Activated CD4-positive, alpha-beta T cell treated with anti-CD3 and anti-CD28 coated beads, Interleukin-2, Interleukin-6, amounts not matched to agents 100 ng/mL and 50 ng/mL, durations not matched to agents 16 hours and 8 hours (primary cell): Measurements from ENCODE around the gene ALOXE3.
"Not testable (repeated sequence)": the region's sequence is repeated elsewhere in the genome, so short reads cannot be mapped to it uniquely, and the experiment has no call there.

Source experiments
- DNase-seq: peaks from one replicate; pipeline ENCODE4 v3.0.0-alpha.2; 2020

The ALOXE3 gene

DNA sequence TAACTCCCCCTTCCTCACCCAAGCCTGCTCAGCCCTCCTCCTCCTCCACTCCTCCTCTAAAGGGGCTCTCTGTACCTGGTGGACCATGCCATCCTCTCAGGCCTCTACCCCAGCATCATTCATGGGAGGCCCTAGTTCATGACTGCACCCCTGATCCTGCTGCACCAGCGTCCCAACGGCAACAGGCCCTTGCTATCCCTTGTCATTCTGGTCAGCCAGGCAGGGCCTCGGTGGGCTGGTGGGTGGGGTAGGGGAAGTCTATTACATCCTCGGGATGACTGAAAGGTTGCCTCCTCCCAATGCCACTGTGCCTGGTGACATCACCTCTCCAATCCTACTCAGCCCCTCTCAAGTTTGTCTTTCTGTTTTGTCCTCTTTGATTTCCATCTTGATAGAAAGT is 50.5 kb downstream of the ALOXE3 start:
- DNase-seq = no peak

DNA sequence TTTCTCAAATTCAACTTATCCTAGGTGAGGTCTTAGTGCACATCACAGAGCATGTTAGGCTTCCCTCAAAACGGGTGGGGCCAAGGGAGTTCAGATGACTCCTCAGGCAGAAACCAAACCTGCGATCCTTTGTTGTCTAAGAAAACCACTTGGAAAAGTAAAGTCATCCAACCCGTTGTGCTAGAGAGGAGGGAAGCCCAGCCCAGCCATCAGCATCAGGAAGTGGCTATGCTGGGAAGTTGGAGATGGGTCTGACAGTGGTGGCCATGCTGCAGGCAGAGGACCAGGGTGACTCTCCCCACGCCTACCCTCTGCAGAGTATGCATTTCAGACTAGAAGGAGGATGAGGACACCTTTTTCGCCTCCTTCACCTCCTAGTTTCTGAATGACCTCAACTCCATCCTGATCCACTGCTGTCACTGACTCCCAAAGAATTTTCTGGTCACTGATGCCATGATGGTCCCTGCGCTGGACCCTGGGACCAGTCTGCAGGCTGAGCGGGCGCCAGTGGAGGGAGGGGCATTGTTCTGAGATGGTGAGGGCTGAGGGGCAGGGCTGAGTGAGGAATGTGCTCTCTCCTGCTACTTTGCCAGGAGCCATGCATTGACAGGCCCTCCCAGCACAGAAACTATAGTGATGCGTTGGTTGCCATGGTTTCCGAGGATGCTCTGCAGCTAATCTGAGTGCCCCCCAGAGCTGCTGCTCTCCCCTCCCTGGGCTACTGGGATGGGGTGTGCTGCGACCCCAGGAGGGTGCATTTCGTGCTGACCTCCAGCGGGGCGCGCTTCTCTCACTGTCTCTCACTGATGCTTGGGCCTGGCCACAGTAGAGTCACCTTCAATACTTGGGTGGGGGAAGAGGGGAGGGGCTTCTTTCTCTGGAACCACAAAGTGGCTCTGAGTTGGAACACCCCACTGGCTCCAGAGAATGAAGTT is 51.2 kb downstream of the ALOXE3 start:
- no peak for DNase-seq

DNA sequence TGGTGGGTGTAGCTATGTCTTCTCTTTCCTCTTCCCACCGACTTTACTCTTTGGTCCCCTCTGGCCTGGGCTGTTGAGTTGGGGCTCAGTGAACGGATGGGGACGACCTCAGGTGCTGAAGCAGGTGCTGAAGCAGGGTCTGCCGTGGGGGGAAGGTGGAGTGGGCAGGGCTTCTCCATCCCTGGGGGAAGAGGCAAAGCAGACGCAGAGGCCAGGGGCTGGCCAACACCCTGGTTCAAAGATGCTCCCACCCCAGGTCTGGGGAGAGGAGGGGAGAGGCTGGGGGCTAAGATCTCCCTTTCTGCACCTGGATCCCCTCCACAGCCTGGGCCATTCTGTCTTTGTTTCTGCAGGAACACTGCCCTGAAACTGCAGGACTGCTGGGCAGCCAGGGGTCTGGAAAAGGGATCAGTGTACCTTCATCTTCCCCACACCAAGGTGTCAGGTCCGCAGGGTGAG is 53.7 kb downstream of the ALOXE3 start:
- no peak for DNase-seq

DNA sequence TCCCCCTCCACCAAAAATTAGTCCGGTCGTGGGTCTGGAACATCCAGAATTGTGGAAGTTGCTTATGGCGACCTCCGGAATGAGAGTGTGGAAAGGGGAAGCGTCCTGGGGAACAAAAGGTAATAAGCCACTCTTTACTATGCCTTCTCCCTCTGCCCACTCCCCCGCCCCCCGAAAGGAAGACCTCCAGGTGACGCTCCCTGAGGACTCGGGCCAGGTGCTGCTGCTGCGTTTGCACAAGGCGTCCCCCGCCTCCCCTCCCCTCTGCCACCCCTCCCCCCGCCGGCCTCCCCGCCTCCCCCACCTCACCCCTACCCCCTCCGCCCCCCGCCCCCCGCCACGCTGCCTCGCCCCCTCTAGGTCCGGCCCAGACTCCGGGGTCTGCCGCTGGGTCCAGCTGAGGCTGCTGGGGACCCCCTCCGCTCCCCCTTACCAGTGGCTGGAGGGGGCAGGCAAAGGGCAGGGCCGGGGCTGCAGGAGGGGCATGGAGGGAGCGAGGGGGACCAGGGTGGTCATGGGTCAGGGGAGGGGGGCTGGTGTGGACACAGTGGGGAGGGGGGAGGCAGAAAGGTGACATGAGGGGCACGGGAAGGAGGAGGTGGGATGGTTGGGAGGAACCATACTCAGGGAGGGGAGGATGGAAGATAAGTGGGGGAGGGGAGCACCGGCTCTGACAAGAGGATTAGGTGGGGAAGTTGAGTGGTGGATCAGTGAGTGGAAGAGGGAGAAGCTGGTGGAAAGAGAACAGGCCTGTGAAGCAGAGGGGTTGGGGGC is 54.4 kb downstream of the ALOXE3 start:
- no peak for DNase-seq

DNA sequence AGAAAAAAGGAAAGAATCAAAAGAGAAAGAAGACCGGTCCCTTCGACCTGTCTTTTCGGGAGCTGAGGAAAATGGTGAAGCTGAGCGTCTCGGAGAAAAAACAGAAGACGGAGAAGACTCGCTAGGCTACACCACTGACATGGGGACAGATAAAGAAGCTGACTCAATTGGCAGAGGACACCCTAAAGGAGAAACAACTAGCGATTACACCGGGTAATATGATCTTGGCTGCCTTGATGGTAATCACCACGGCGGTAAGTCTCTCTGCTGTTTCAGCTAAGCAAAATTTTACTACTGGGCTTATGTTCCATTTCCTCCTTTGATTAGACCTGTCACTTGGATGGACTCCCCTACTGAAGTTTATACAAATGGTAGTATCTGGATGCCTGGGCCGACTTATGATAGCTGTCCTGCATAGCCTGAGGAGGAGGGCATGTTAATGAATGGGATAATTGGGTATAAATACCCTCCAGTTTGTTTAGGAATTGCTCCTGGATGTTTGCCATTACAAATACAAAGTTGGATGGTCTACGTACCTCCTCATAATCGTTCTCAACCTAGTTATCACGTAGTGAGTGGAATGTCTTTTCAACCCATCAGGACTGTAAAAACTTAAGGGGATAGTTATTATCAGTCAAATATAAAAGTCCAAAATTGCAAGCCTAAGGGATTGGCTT is 55.4 kb downstream of the ALOXE3 start:
- DNase-seq = no peak

DNA sequence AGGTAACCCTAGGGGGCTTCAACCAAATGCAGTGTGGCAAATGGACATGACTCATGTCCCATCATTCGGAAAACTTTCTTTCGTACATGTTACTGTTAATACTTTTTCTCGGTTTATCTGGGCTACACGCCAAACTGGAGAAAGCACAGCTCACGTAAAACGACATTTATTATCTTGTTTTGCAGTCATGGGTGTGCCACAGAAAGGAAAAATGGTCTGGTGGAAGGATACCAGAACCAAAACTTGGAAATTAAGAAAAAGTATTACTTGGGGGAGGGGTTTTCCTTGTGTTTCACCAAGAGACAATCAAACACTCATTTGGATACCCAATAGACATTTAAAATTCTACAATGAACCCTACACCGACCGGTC is 55.9 kb downstream of the ALOXE3 start:
- no peak for DNase-seq

DNA sequence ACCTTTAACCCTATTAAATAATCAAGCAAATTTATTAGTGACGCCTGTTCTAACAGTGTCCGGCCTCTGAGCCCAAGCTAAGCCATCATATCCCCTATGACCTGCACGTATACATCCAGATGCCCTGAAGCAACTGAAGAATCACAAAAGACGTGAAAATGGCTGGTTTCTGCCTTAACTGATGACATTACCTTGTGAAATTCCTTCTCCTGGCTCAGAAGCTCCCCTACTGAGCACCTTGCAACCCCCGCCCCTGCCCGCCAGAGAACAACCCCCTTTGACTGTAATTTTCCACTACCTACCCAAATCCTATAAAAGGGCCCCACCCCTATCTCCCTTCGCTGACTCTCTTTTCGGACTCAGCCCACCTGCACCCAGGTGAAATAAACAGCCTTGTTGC is 56.5 kb downstream of the ALOXE3 start:
- DNase-seq = not testable (repeated sequence)

DNA sequence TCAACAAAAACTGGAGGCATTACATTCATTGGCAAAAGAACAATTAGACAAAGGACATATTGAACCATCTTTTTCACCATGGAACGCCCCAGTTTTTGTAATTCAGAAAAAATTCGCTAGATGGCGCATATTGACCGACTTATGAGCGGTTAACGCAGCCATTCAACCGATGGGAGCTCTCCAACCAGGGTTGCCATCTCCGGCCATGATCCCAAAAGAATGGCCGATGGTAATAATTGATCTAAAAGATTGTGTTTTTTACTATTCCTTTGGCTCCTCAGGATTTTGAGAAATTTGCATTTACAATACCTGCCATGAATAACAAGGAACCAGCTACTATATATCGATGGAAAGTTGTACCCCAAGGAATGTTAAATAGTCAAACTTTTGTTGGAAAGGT is 58.0 kb downstream of the ALOXE3 start:
- DNase-seq = peak; percentile 84

DNA sequence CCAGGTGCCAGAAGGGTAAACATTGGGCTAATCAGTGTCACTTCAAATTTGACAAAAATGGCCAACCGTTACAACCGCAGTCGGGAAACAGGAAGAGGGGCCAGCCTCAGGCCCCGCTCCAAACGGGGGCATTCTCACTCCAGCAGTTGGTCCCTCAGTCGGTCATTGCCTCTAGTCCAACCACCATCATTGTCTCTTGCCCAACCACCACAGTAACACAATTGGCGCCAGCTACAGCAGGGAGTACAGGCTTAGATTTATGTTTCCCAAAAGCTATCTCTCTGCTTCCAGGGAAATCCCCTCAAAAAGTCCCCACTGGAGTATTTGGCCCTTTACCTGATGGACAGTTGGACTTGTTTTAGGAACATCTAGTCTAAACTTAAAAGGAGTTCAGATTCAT is 59.2 kb downstream of the ALOXE3 start:
- no peak for DNase-seq

DNA sequence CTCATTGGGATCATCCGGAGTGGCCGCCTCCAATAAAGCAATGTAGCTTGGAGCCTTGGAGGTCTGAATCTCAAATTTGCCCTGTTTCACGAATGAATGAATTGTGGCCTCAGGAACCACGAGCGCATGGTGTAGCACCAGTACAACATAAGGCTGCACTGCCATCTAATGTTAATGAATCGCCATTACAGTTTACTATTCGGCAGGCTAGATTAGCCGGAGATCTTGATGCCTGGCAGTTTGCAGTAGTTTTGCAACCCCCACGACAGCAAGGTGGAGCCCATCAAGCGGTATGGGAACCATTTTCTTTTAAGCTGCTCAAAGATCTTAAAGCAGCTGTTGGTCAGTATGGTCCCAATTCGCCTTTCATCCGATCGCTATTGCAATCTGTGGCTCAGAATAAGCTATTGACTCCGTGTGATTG is 60.6 kb downstream of the ALOXE3 start:
- peak; percentile 83 for DNase-seq

DNA sequence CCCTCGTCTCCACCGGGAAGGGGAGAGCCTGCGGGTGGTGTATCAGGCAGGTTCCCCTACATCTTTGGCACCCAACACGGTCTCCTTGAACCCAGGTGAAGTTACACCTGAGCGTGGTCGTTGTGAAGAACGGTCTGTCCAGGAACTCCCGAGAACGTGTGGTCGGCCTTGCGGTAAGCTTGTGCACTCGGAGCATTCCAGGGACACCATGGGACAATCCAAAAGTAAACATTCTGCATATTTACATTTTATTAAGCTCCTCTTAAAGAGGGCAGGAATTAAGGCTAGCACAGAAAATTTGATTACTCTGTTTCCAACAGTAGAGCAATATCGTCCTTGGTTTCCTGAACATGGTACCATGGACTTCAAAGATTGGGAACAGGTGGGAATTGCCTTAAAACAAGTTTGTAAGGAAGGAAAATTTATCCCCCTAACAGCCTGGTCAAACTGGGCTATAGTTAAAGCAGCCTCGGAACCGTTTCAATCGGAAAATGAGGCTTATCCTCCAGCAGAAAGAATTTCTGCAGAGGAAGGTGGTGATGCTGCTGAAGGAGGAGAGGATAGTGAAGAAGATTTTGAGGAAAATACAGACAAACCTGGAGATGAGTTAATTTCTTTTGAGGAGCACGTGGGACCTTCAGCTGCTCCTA is 61.2 kb downstream of the ALOXE3 start:
- no peak for DNase-seq

DNA sequence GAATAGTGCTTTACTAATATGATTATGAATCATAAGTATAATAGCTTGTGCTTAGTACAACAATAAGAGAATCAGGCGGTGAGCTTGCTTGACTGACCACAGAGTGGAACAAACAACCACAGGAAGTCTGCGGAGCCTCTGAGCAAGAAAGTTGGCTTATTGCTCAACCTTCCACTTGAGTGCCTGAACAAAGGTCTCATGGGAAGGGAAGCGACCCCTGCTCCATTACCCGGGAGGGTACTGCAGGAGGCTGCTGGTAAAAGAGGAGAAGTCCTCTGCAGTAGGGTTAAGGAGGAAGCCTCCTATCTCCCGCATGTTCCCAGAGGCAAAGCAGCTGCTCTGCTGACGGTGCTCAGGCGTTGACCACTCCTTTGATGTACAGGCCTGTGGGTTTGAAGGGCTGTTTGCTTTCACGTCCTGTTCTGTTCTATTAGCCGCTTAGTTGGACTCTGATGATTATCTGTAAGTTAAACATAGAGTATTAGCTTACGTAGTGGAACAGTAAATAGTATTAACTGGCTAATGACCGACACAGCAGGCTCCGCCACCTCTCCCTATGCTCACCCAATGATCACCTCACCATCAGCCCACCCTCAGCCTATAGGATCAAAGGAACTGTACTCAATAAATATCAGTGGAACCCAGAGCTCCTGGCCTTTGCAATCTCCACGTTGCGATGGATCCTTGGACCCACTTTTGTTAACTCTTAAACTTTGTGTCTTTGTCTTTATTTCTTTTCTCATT is 61.9 kb downstream of the ALOXE3 start:
- DNase-seq = peak; percentile 77

DNA sequence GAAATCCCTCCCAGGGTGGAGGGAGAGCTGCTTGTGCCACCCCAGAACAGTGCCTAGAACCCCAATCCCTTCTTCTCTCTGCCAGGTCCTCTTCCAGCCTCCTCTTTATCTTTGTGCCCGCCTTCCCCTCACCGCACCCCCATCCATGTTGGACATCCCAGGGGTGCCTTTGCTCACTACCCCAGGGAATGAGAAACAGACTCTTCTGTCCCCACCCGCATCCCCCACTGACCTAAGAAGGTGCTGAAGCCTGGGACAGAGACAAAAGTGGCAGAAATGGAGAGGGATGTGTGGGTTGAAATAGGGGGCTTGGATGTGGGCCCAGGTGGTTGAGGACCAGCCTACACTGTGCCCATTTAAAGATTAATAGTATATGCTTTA is 62.5 kb downstream of the ALOXE3 start:
- DNase-seq = no peak

DNA sequence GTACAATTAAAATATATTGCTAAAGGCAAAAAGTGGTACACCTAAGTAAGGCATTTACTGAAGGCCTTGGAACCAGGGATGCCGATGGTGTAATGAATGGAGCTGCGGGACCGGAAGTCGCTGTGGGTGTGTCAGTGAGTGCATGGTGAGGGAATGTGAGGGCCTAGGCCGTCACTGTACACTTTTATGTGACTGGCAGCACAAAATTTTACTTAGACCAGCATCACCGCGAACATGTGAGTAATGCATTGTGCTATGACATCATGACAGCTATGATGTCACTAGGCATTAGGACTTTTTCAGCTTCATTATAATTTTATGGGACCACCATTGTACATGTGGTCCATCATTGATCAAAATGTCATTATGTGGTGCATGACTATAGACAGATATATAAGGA is 64.7 kb downstream of the ALOXE3 start:
- DNase-seq = no peak

DNA sequence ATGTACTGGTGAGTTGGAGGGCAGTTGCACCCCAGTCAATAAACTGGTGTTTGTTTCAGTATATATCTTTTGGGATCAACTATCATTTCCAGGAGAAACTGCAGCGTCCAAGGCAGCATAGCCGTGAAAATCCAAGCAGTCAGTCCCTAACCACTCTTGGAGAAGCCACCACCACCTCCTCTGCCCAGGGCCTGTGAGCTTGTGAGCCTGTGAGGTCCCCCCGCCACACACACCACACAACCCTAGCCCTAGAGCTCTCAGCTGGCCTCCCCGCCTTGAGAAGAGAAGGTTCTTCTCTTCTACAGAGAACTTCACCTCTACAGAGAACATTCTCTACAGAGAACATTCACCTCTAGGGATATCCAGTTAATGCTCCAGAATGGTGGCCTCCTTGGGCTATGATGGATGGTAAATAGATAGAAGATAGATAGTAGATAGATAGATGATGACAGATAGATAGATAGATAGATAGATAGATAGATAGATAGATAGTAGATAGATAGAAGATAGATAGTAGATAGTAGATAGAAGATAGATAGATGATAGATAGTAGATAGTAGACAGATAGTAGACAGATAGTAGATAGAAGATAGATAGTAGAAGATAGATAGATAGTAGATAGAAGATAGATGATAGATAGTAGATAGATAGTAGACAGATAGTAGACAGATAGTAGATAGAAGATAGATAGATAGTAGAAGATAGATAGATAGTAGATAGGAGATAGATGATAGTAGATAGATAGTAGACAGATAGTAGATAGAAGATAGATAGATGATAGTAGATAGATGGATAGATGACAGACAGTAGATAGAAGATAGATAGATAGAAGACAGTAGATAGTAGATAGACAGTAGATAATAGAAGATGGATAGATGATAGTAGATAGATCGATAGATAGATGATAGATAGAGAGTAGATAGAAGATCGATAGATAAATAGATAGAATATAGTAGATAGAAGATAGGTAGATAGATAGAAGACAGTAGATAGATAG is 65.8 kb downstream of the ALOXE3 start:
- no peak for DNase-seq

DNA sequence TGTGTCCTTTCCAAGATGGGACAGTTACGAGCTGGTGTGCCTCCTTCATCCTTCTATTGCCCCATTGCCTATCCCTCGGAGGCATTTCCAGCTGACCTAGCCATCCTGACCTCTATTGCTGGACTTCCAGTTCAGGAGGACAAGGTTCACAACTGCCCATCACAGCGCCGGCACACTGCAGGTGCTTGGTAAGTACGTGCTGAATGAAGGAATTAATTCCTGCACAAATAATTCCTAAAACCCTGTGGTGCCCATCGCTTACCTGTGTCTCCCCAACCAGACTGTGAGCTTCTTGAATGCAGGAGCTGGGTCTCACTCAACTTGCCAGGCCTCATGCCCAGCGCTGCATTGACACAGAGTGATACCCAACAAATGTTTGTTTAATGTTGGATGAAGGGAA is 66.5 kb downstream of the ALOXE3 start:
- no peak for DNase-seq

DNA sequence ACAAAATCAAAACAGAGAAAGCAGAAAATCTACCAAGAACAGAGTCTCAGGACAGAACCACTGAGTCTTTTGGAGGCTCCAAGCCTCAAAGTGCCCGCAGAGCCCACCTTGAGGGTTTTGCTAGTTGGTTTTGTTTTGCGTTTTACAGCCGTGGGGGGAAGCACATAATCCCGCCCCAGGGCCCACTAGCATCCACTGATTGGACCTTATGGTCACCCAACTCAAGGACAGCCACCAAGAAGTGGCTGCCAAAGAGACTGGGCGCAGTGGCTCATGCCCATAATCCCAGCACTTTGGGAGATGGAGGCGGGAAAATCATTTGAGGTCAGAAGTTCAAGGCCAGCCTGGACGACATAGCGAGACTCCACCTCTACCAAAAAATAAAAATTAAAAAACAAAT is 69.6 kb downstream of the ALOXE3 start:
- DNase-seq = no peak

DNA sequence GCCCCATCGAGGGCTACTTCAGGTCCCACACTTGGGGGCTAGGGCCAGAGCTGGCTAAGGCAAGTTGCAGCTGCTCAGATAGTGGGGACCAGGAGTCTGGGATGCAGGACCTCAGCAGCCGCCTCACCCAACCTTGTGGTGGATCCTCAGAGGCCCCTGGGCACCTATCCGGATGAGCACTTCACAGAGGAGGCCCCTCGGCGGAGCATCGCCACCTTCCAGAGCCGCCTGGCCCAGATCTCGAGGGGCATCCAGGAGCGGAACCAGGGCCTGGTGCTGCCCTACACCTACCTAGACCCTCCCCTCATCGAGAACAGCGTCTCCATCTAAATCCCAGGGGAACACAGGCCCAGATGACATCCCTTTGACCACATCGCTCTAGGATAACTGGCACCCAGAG is 70.1 kb downstream of the ALOXE3 start:
- DNase-seq = no peak

DNA sequence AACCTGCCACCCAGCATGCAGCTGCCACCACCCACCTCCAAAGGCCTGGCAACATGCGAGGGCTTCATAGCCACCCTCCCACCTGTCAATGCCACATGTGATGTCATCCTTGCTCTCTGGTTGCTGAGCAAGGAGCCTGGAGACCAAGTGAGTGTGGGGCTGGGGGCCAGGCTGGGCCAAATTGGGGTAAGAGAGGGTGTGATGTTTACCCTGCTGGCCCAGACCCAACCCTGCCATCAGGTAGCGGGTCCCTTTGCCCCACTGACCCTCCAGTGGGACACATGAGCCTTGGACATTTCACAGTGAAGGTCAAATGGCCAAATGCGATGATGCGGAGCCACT is 70.6 kb downstream of the ALOXE3 start:
- no peak for DNase-seq

DNA sequence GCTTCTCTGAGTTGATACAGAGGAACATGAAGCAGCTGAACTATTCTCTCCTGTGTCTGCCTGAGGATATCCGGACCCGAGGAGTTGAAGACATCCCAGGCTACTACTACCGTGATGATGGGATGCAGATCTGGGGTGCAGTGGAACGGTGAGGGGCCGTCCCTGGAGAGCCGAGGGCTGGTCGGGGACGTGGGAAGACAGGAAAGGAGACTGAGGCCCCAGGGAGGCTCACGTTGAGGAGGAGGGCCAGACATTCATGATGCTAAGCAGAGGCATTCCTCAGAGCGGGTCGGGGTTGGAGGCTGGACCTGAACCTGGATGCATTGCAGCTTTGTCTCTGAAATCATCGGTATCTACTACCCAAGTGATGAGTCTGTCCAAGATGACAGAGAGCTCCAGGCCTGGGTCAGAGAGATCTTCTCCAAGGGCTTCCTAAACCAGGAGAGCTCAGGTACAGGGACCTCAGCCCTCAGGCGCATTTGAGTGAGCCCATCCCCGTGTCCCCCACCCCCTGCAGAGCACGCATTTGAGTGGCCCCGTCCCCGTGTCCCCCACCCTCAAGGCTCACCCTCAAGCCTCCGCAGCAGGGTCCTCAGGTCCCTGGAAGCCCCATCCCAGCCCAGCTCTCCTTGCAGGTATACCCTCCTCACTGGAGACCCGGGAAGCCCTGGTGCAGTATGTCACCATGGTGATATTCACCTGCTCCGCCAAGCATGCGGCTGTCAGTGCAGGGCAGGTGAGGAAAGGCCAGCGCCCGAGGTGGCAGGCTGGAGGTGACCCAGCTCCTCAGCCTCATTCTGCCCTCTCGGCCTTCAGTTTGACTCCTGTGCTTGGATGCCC is 71.2 kb downstream of the ALOXE3 start:
- no peak for DNase-seq
